Esophagus muscularis mucosa (tissue), 3 donors: Measurements from ENCODE around the gene PPEF2.

Source experiments
- EP300 ChIP-seq: sonication (generic); formaldehyde crosslinking; IDR thresholded peaks from one replicate; pipeline ENCODE4 v1.6.1; 2017; ENCODE audit warnings: antibody characterized with exemption
- TF ChIP-seq, protein P1 (sequence below), 3 experiments: fragments of 200-600 bp in 2 of 3; fragments of 450-650 bp in 1 of 3; sonication (generic) in 2 of 3; IDR thresholded peaks; one replicate each; pipeline ENCODE4 v1.5.1; 2017 to 2019; ENCODE audit warnings: antibody characterized with exemption in 3 of 3, mild to moderate bottlenecking in 2 of 3, moderate library complexity in 1 of 3

DNA sequence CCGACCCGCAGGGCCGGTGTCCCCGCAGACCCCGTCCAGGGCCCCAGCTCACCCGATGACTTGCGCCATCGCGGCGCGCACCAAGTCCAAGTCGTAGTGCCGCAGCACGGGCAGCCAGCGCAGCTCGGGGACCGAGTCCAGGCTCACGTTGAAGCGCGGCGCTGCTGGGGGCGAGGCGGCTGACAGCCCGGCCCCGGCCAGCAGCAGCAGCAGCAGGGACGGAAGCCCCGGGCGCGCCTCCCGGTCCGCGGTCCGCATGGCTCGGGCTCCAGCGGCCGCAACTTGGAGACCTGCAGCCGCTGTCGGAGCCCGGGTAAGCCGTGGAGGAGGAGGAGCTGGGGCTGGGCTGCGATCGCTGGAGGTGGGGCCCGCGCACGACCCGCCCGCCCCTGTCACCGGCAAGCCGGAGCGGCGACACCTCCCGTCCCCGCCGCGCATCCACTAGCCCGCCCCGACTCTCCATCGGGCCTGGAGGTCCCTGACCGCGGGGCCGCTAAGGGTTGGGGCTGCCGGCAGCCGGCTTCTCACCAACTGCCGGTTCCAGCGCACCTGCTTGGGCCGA lies 38.5 kb upstream of the PPEF2 start, which contains the start of gene NAAA:
- no peak for TF ChIP-seq EP300
- TF ChIP-seq, protein P1, sequence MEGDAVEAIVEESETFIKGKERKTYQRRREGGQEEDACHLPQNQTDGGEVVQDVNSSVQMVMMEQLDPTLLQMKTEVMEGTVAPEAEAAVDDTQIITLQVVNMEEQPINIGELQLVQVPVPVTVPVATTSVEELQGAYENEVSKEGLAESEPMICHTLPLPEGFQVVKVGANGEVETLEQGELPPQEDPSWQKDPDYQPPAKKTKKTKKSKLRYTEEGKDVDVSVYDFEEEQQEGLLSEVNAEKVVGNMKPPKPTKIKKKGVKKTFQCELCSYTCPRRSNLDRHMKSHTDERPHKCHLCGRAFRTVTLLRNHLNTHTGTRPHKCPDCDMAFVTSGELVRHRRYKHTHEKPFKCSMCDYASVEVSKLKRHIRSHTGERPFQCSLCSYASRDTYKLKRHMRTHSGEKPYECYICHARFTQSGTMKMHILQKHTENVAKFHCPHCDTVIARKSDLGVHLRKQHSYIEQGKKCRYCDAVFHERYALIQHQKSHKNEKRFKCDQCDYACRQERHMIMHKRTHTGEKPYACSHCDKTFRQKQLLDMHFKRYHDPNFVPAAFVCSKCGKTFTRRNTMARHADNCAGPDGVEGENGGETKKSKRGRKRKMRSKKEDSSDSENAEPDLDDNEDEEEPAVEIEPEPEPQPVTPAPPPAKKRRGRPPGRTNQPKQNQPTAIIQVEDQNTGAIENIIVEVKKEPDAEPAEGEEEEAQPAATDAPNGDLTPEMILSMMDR (IDR thresholded peaks at IDR 0.05): peak; percentile 31 to 64 (median 43)
